GM12801 (cell line): ENCODE results near the gene TDRD15.

ENCODE experiments used
- TF ChIP-seq, protein P1 (sequence below): IDR thresholded peaks from one replicate; pipeline ENCODE4 v1.5.1; 2011; ENCODE audit warnings: control low read depth; ENCODE audit not compliant: insufficient read length; ENCODE audit errors: extremely low read depth

TDRD15 gene

DNA sequence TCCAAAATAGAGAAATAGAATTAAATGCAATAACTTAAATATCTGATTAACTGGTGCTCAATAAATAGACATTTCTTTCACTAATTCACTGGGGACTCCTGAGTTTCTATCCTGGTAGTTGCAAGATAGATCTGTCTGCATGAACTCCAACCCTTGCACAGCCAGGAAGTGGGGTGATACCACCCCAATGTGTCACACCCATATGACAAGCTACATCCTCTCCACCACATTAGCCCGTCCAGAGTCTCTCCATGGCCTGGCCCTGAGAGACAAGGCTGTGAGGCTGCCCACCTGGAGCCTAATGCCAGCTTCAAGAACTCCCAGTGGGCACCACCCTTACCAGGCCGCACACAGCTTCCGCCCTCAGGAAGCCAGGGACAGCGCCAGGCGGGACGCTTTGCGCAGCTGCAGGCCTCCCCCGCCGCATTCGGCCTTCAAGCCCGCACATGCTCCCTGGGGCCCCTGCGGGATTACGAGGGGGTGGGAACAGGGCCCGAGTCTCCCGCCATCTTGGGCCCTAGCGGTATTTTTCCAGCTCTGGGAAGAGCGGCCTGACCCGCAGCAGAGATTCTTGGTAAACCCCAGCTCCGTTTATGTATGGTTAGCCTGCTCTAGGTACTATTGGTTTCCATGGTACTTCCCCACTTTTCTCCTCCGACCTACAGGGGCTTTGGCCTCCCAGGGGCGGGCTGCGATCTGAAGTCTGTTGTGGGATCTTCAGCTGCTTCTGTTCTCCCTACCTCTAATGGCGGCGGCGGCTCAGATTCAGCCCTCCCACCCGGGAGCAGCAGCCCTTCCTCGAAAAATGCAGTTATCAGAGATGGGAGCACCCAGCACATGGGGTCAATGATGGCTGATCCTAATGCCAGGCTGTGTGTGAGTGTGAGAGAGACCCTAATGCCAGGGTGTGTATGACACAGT lies at the start of gene TDRD15:
TDRD15 (plus strand) TSS at position 496 of the 921 bp plus-strand sequence. CDS start 13,500 bp downstream, outside the sequence.
- TF ChIP-seq, protein P1, sequence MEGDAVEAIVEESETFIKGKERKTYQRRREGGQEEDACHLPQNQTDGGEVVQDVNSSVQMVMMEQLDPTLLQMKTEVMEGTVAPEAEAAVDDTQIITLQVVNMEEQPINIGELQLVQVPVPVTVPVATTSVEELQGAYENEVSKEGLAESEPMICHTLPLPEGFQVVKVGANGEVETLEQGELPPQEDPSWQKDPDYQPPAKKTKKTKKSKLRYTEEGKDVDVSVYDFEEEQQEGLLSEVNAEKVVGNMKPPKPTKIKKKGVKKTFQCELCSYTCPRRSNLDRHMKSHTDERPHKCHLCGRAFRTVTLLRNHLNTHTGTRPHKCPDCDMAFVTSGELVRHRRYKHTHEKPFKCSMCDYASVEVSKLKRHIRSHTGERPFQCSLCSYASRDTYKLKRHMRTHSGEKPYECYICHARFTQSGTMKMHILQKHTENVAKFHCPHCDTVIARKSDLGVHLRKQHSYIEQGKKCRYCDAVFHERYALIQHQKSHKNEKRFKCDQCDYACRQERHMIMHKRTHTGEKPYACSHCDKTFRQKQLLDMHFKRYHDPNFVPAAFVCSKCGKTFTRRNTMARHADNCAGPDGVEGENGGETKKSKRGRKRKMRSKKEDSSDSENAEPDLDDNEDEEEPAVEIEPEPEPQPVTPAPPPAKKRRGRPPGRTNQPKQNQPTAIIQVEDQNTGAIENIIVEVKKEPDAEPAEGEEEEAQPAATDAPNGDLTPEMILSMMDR = no peak

DNA sequence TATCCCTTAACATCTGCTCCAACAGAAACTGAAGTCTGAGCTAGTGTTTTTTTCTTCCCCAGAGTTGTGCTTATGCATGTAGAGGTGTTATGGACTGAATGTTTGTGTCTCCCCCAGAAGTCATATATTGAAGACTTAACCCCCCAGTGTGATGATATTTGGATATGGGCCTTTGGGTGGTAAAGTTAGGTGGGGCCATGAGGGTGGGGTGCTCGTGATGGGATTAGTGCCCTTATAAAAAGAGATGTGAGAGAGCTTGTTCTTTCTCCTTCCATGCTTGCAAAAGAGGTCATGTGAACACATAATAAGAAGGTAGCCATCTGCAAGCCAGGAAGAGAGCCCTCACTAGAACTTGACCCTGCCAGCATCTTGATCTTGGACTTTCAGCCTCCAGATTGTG lies 45.5 kb upstream of the TDRD15 start:
- TF ChIP-seq, protein P1 = no peak

DNA sequence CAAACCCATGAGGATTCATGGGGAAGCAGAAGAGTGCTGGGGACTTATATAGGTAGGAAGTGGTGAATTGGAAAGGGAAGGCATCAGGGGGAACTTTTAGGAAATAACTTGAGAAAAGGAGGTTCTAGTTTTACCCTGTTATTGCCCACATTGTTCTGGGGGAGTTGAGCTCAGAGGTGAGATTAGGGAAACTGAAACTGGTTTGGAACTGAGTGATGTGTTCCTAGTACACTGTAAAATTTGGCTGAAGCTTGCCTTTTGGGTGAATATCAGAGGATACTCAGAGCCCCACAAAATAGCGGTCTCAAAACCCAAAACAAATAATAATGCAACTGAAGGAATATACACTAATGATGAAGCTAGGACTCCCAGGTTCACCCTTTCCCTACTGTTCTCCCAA lies 40.3 kb upstream of the TDRD15 start:
- TF ChIP-seq, protein P1 = no peak

DNA sequence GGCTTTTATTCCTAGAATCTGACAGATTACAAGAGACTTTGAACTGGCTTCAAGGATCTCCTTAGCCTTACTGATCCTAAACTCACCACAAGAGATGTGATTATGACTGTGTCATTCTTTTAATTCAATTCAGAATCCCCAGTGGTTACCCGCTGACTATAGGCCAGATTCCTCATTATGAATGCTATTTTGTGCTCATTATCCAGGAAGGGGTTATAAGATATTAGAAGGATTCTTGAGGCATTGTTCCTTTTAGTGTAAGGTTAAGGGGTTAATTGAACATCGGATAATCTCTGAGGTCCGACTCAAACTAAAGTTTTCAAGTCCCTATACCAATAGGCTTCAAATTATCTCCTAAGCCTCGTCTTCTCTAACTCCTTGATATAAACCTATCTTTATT lies 39.4 kb upstream of the TDRD15 start:
- TF ChIP-seq, protein P1 = no peak

DNA sequence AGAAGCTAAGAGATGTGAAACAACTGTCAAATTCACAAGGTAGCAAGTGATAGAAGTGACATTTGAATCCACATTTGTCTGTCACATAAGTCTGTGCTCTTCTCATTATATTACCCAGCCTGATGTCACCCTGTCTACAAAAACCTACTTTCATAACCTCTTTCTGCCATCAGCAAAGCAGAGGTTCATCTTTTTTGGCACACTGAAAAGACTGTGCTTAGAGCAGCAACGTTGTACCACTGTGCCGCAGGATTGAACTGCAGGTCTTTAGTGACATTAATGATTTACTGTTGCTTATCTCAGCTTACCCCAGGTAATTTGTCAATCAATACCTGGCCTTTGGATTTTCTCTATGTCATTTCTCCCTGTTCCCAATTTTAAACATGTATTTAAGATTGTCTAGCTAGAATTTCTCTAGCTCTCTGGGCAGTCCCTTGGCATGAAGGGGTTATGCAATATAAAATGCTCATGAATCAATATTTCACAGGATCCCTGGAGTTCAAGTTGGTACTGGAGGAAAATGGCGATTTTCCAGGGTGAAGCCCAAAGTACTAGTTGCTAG lies 31.4 kb upstream of the TDRD15 start:
- TF ChIP-seq, protein P1 = no peak

DNA sequence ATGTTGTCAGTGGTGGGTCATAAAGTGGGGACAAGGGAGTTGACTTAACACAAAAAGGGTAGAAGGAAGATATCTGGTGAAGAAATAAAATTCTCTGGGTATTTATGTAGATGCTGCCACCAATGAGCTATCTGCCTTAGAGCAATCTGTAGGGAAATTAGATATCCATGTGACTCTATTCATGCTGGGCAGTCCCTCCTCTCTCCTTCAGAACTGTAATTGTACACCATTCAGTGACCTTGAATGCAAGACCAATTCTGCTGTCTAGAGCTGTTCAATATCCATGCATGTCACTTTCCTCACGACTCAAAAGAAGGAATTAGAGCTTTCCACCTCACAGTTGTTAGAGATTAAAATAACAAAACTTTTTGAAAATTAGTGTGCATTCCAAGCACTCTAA lies 28.6 kb upstream of the TDRD15 start:
- TF ChIP-seq, protein P1 = no peak

DNA sequence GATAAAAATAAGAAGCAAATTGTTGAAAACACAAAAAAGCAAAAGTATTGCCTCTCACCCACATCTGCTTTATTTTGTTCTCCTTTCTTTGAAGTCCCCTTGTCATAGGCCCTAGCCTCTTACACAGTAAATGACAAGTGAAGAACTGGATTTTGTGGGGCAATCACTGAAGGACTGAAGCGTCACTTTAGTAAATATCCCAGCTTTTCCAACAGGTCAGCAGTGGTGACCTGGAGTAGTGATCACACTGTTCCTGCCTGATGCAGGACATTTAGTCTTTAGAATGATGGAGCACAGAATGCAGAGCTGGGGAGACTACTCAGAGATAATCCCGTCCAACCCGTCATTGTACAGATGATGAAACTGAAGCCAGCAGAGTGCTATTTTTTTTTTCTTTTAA lies 28.1 kb upstream of the TDRD15 start:
- TF ChIP-seq, protein P1 = no peak
